Stimulated activated CD8-positive, alpha-beta memory T cell treated with anti-CD3 and anti-CD28 coated beads, Interleukin-15, amount 100 ng/mL, for 48 hours (primary cell): ENCODE results near the gene IDUA.

Experiments used
- DNase-seq, 2 donors: peaks; one replicate each; pipeline ENCODE4 v3.0.0-alpha.2; 2020; ENCODE audit warnings: low read depth in 2 of 2

Gene IDUA

DNA sequence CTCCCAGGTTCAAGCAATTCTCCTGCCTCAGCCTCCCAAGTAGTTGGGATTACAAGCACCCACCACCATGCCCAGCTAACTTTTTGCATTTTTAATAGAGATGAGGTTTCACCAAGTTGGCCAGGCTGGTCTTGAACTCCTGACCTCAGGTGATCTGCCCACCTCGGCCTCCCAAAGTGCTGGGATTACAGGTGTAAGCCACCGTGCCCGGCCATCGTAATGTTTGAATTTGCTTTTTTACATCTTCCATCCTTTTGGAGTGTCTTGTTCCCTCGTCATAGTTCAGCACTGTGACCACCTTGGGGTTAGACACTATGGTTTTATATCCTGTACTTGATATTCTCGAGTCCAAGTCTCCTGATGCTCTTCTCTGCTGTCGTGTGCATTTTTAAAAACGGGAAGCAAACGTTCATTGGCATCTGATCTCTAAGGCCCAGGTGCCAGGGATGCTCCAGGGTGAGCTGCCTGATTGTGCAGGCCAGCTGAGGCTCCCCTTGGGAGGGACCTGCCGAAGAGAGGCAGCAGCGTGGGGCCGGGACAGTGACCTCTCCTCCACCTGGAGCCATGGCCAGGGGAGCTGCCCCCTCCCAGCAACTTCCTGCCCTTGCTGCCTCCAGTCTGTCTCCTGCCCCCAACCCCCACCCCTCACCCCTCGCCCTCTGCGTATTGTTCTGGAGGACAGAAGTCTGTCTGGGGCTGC, 30.2 kb upstream of the IDUA start:
- no peak for DNase-seq

DNA sequence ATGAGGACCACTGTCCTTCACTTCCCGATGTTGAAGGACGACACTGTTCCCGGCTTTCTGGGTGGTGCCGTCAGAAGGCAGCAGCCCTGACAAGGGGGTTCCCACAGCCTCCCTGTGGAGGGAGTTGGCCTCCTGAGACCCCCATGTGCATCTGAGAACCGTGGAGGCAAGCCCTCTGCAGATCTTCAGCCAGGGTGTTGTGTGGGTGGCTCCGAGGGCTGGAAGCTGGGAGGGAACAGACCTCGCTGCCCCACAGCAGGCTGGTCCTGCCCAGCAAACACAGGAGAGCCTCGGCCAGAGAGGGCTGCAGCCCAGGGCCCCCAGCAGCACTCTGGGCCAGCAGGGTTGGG, 29.6 kb upstream of the IDUA start:
- no peak for DNase-seq

DNA sequence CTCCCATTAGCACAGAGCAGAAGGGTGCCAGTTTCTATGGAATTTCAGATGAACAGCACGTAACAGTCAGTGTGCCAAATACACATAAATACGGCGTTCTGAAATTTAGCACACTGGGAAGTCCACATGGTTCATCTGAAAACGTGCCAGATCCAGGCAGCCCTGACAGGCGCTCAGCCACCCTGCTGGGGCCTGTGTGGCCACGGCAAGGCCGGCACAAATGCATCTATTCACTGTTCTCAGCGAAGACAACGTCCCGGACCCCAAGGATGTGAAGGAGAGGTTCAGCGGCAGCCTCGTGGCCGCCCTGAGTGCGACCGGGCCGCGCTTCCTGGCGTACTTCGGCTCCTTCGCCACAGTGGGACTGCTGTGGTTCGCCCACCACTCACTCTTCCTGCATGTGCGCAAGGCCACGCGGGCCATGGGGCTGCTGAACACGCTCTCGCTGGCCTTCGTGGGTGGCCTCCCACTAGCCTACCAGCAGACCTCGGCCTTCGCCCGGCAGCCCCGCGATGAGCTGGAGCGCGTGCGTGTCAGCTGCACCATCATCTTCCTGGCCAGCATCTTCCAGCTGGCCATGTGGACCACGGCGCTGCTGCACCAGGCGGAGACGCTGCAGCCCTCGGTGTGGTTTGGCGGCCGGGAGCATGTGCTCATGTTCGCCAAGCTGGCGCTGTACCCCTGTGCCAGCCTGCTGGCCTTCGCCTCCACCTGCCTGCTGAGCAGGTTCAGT, 29.1 kb upstream of the IDUA start:
- DNase-seq, result no peak

DNA sequence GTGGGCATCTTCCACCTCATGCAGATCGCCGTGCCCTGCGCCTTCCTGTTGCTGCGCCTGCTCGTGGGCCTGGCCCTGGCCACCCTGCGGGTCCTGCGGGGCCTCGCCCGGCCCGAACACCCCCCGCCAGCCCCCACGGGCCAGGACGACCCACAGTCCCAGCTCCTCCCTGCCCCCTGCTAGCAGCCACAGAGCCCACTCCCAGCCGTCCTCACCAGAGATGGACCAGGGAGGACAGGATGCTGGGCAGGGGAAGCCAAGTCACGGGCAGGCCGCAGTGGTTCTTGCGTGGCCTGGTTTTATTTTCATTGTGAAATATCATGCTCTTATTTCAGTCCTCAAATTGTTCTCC, 28.6 kb upstream of the IDUA start:
- DNase-seq, result no peak

DNA sequence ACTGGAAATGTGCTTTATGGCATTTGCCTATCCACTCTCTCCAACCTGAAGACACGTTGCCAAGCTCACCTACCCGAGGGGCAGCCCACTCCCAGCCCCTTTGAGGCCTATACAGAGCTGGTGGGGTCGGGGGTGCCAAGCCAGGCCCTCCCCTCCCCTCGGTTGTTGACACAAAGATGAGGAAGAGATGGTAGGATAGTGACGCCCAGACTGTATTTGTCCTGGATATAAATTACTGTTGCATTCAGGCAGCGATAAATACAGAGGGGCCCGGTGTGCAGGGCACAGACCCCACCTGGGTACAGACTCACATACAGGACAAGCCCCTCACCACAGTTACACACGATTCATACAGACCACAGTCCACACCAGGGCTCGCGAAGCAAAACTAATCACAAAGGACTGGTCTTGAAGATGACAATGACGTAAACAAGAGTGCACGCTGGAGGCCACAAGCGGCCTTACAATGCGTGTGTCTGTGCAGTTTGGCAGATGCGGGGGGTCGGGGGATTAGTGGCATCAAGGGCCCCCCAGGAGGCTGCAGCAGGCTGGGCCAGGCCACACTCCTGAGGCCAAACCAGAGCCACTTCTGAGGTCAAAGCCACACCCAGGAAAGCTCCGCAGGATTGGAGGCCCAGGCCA, 28.0 kb upstream of the IDUA start:
- DNase-seq, result no peak

DNA sequence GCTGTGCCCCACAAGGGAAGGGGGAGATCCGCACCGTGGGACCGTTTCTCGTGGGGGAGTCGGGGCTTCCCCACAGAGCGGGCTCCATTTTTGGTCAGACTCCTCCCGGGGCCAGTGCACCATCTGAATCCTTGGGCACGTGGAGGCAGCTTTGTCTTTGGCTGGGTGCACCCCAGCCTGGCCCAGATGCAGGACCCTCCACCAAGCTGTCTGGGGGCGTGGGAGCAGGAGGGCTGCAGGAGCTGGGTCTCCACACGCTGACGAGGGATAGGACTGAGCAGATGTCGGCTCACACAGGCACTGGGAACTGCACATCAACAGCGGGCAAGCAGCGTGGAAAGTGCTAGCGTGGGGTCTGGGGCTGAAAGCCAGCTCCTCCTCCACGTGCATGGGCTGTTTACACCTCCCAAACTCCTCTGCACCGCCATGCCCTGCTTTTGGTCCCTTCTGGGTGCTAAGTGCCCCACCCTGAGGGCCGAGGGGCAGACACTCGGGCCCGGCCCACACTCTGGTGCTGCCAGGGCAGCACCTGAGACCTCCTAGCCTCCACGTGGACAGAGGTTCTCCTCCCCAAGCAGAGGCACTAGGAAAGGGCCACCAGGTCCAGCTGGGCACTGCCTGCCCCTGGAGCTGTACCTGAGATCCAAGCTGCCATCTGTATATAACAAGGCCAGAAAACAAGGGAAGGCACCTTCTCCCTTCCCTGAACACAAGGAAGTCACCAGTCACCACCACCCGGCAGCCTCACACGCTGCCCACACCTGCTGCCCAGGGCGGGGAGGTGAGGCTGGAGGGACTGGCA, 27.3 kb upstream of the IDUA start:
- DNase-seq, result no peak

DNA sequence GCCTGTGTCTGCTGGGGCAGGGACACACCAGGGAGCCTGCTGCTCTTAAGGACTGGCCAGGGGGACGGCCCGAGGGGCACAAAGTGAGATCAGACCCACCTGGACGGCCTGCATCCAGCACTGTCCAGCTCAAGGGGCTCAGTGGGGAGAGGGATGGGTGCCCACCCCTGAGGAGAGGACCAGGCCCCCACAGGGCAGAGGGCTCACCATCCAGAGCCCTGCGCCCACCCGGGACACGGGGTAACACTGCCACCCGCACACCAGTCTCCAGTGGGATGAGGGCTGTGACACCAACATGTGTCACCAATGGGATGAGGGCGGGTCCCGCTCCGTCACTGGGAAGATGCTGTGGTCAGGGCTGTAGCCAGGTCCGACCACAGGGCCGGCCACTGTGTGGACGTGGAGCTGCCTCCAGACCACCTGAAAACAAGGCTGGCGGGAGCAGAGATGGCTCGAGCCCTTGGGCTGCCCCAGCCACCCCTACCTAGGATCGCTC, 26.7 kb upstream of the IDUA start:
- DNase-seq, result no peak

DNA sequence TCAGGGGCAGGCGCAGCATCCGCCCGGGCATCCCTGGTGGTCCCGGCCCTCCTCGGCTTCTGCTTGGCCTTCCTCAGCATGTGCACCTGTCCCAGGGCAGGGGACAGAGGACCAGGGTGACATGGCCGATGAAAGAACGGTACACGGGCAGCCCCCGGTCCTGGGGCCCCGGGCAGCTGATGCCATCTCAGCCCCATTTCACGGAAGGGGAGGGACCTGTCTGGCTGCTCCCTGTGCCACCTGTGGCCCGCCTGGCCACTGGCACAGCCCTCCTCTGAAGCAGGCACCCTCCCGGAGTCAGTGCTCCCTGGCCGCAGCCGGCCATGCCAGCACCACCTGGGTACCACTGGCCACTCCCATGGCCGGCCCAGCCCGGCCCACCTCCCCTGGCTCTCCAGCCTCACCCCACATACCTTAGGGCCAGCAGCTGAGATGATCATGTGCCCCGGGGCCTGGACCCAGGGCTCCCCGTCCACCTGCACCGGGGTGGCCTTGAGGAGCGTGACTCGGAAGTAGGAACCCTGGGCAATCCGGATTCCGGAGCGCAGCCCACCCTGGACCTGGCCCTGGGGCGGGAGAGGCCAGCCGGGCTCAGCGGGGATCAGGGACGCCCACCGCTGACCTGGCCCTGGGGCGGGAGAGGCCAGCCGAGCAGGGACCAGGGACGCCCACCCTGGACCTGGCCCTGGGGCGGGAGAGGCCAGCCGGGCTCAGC, 26.1 kb upstream of the IDUA start:
- DNase-seq, result no peak

DNA sequence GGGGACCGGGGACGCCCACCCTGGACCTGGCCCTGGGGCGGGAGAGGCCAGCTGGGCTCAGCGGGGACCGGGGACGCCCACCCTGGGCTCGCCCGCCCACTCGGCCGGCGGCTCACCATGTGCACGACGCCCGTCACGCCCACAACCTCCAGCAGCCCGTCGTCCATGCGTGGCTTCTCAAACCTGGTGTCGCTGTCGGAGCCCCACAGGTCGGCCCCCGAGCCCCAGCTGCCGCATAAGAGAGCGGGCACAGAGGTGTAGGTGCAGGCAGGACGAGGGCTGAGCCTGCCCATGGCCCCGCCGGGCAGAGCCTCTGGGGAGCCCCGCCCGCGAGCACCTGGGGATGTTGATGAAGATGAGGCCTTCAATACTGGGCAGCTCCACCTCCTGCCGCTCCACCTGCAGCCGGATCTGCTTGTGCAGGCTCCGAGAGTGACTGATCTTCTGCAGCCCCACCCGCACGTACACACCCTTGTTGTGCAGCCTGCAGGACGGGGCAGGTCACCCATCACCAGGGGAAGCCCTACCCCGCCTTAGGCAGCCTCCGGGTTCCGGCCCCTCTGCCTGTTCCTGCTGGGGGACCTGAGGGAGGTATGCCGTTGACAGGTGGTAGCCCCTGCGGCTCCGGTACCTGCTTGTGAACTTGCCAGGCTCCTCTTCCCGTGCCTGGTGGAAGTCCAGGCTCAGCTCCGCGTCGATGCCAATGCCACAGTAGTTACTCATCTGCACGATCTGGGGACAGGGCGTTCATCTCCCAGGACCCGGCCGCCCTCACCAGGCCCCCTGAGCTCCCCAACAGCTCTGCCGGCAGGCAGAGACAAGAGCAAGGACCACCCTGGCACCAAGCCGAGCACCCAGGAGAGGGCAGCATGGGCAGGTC, 25.3 kb upstream of the IDUA start:
- no peak for DNase-seq

DNA sequence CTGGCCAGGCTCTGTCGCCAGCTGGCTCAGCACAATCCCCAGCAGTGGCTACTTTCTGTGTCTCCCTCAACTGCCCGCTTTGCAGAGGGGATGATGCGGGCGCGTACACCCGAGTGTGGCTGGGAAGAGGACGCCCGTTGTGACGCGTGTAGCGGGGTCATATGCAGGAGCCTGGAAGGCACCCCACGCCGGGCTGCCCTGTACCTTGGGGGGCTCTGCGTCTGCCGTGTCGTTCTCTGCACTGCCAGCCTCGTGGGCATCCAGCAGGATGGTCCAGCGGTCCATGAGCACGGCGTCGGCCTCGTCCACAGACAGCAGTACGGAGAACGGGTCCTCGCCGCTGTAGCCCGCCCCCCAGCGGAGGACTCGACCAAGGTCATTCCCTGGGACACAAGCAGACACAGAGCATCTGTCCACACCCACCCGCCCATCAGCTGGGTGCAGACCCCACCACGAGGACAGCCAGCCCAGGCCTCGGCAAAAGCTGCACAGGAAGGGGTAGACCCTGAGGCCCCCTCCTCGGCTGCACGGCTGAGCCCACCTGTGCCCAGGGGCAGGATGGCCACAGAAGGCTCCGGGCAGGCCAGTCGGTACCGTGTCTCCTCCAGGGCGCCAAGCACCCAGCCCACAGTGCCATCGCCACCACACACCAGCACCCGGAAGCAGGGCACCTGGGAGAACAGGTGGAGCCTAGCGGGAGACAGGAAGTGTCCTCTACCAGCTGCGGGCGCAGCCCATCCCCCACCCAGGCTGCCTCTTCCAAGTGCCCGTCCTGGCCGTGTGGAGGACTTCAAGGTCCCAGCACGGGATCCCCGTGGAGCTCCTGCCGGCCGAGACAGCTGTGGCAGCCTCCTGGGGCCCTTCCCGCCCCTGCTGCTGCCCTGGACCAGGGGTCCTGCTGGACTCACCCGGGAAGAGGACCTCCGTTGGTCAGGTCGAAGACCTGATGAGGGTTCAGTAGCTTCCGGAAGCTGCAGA, 24.3 kb upstream of the IDUA start:
- no peak for DNase-seq

DNA sequence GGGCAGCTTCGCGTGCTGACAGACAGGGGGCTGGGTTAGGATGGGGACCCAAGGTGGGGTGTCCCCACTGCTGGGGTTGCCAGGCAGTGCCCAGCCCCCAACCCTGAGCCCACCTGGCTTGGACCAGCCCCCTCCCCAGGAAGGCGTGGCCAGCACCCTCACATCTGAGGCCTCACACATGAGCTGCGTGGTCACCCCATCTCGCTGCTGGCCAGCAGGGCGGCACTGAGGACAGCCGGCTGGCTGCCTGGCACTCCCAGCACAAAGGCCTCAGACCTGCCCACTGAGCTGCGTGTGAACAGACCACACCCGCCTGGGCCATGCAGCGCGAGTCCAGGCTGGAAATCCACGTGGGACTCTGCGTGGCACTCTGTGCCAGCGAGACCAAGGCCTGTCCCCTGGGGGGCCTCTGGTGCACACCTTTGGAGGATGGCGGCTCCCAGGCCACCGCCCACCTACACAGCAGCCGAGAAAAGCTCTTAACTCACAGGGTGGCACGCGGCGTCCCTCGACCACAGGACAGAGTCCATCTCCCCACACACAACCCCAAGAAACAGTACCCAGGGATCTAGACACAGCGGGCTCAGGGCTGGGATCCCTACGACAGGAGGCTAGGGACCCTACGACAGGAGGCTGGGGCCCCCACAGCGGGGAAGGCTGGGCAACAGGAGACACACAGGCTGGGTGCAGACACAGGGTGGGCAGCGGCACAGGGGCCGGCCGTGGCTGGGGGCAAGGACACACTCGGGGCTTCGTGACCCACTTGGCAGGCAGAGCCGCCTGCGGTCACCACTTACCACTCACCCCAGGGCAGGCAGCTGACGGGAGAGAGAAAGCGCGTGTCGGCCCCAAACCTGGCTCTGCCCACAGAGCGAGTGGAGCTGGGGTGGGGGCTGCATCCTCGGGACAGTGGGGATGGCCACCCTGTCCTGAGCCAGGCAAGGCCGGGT, 23.3 kb upstream of the IDUA start:
- no peak for DNase-seq

DNA sequence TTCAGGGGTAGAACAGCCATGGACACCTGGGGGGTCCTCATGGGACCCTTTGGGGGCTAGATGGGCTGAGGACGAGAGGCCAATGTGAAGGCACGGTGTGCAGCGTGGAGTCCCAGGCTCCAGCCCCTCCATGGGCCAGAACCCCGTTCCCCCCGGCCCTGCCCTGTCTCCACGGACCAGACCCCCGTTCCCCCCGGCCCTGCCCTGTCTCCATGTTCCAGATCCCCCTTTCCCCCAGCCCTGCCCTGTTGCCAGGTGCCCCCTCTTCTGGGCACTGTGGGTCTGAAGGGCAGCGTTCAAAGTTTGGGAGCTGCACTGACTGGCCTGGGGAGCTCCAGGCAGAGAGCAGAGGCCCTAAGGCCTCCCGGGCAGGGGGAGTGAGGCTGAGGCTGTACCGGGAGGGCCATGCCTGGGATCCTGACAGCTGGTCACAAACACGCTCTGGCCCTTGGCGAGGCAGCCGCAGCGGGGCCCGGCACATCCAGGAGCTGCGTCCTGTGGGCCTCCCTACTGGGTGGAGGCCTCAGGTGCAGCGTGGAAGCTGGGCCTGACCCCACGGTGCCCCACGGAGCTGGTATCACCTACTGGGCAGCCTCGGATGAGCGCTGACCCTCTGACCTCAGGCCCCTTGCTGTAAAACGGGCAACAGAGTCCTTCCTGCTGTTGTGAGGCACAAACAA, 22.4 kb upstream of the IDUA start:
- DNase-seq, result no peak

DNA sequence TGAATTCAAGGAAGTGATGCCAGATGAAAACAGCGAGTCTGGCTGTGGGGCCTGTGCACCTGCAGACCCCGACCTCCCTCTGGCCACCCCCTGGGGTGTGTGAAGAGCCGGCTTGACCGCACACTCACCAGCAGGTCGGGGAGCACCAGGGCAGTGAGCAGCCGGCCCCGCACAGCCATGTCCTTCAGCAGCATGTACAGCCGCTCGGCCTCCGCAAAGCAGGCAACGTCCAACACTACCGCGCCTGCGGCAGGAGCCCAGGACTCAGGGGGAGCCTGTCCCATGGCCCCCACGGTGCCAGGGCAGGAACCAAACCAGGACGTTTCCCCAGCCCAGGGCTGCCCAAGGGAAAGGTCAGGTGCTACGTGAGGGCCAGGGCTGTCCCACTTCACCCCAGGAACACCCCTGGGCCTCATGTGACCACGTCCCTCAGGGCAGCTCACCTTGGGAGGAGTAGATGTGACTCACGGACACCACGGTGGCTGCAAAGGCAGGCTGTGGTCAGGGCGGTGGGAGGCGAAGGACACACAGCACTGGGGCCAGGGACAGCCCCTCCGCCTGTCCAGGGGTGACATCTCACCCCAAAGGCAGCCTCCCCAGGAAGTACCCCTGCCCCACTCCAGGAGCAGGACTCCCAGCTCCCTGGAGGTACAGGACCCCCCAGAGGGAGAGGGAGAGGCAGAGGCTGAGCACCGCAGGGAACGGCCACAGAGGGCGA, 21.6 kb upstream of the IDUA start:
- DNase-seq, result no peak

DNA sequence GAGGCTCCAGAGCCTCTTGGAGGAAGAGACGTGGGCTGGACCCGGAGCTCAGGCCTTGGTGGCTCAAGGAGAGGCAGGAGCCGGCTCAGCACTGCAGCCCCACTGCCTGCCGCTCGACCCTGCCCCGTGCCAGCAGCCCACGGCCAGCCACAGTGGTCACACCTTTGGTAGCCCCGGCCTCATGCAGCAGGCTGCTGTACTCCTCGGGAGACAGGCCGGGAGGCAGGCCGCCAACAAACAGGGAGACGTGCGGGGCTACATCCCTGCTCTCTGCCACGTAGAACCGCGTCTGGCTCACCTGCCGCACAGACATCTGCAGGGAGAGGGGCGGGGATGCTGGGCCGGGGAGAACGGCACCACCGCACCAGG, 21.1 kb upstream of the IDUA start:
- DNase-seq, result no peak

DNA sequence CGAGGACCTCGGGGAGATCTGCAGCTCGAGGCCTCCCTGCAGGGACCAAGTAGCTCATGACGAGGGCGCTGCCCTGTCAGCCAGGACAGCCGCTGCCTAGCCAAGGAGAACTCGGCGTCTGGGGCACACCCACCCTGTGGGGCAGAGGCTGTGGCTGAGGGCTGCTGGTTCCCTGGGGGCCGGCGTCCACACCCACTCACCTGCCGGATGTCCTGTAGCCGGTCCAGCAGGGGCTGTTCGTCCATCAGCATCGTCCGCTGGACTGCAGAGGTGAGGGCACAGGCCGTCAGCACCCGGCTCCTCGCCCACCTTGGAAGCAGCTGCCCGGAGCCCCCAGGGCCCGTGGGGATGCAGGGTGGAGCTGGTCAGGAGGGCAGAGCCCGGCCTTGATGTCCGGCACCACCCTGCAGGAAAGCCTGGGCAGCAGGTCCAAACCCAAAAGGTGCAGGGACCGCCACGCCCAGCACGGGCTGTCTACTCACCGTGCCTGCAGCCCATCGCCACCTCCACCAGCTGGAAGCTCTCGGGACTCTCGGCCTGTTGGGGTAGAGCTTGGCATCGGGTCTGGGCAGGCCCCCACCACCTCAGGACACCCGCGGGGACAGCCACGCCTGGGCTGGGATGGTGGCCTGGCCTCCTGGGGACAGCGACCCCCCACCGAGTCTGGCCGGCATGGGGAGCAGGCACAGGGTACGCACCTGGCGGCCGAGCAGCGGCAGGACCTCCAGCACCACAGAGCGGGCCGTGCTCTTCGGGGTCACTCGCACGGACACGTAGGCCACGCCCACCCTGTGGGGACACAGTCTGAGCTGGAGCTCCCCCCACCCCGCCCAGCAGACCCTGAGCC, 20.4 kb upstream of the IDUA start:
- DNase-seq, result no peak
